Caco-2 (cell line): ENCODE results near the gene BATF3. TPM values are rescaled to one million over a fixed set of nuclear protein-coding genes. Genes with fewer than 3 reads are reported as not detected.

Experiments
- BruUV-seq: library from RNA; stranded (reverse); fragments of 400-500 nt; replicated peaks from 2 replicates; lab custom pipeline; 2021; lab: Mats Ljungman, UMichigan
- CTCF ChIA-PET: fragments of 300-600 bp; sonication (Branson Sonifier 250); formaldehyde crosslinking; loops from one replicate; lab custom pipeline; 2022; ENCODE audit warnings: antibody characterized with exemption; lab: Charles Lee
- POLR2A ChIA-PET: fragments of 300-600 bp; sonication (Branson Sonifier 250); formaldehyde crosslinking; loops from one replicate; lab custom pipeline; 2022; ENCODE audit warnings: antibody characterized with exemption; lab: Charles Lee
- DNase-seq, 2 experiments: peaks; one replicate each; pipeline versions ENCODE4 v3.0.0 to v3.0.0-alpha.2; 2020 to 2022
- H3K27me3 ChIP-seq: replicated peaks from 2 replicates; pipeline ENCODE4 v1.6.0; 2011; ENCODE audit warnings: low read length; ENCODE audit not compliant: control insufficient read depth, insufficient read depth
- H3K36me3 ChIP-seq: 2 replicates; pipeline ENCODE4 v1.5.1; 2011; ENCODE audit warnings: low read length; ENCODE audit not compliant: control insufficient read depth, insufficient read depth
- H3K4me1 ChIP-seq: fragments of 250-450 bp; sonication (Bioruptor Pico); 2 replicates; pipeline ENCODE4 v1.5.1; 2020; ENCODE audit warnings: mild to moderate bottlenecking
- H3K4me3 ChIP-seq: 2 replicates; pipeline ENCODE4 v1.5.1; 2011; ENCODE audit warnings: low read depth, mild to moderate bottlenecking, control low read depth, low read length
- H3K9me3 ChIP-seq: fragments of 250-450 bp; sonication (Bioruptor Pico); 2 replicates; pipeline ENCODE4 v1.5.1; 2020; ENCODE audit warnings: mild to moderate bottlenecking, moderate library complexity
- H3K27ac Mint-ChIP-seq: one replicate; pipeline ENCODE4 v1.8.0; 2022; ENCODE audit warnings: mixed read lengths; ENCODE audit not compliant: unreplicated experiment
- H3K27me3 Mint-ChIP-seq: one replicate; pipeline ENCODE4 v1.8.0; 2022; ENCODE audit warnings: mixed read lengths; ENCODE audit not compliant: insufficient read depth, unreplicated experiment
- H3K36me3 Mint-ChIP-seq: one replicate; pipeline ENCODE4 v1.8.0; 2022; ENCODE audit warnings: mild to moderate bottlenecking, mixed read lengths; ENCODE audit not compliant: insufficient read depth, unreplicated experiment
- H3K4me1 Mint-ChIP-seq: one replicate; pipeline ENCODE4 v1.8.0; 2022; ENCODE audit warnings: low read depth, mixed read lengths; ENCODE audit not compliant: unreplicated experiment
- H3K4me3 Mint-ChIP-seq: one replicate; pipeline ENCODE4 v1.8.0; 2022; ENCODE audit warnings: mild to moderate bottlenecking, moderate library complexity, mixed read lengths; ENCODE audit not compliant: unreplicated experiment
- H3K9me3 Mint-ChIP-seq: one replicate; pipeline ENCODE4 v1.8.0; 2022; ENCODE audit warnings: mixed read lengths; ENCODE audit not compliant: unreplicated experiment
- CTCF ChIP-seq, 2 experiments: fragments of 200-600 bp in 1 of 2; IDR thresholded peaks; 1 replicate in 1 of 2; 2 replicates in 1 of 2; pipeline versions ENCODE4 v1.5.1 to v1.8.0; 2011 to 2022; ENCODE audit warnings: antibody characterized with exemption in 1 of 2, control low read depth in 1 of 2, inconsistent platforms in 1 of 2, low read depth in 1 of 2, low read length in 1 of 2, mild to moderate bottlenecking in 1 of 2, moderate library complexity in 1 of 2; ENCODE audit not compliant: insufficient read depth in 1 of 2, severe bottlenecking in 1 of 2, unreplicated experiment in 1 of 2
- intact Hi-C: fragments of 100-400 bp; cut with micrococcal nuclease; formaldehyde crosslinking; loops from one replicate; pipeline ENCODE4 v1.10.0; 2022; ENCODE audit not compliant: unreplicated experiment
- total RNA-seq: library from RNA; stranded (reverse); gene quantifications from 2 replicates; pipeline ENCODE4 v1.2.3, GENCODE V29; 2022

BATF3 gene
- total RNA-seq, 1 experiment from 2014 or later, result 0.23 TPM

GRCh38 chr1:212648431-212648830 lies 51.2 kb downstream of the BATF3 start:
- Mint-ChIP-seq H3K4me1 (peaks cover 14% of the 10 kb centered on the region), H3K36me3 (no peaks in the 10 kb centered on the region), H3K27ac (no peak overlapping the region), H3K9me3 (no peaks in the 10 kb centered on the region), H3K4me3 (no peak overlapping the region), H3K27me3 (no peaks in the 10 kb centered on the region)
- no peaks in the 10 kb centered on the region for H3K27me3 ChIP-seq
- ChIA-PET POLR2A (no interaction called here), CTCF (no interaction called here)
- DNase-seq, result no peak
- intact Hi-C loops, result no loop called here
- H3K4me1 ChIP-seq, result peaks cover 11% of the 10 kb centered on the region
- no peak for TF ChIP-seq CTCF (IDR thresholded peaks at IDR 0.05; ENCODE audit: insufficient read depth in 1 of 2, low read depth in 1 of 2, low read length in 1 of 2, severe bottlenecking in 1 of 2, unreplicated experiment in 1 of 2)
- H3K36me3 ChIP-seq, result no peaks in the 10 kb centered on the region
- H3K9me3 ChIP-seq, result no peaks in the 10 kb centered on the region
- H3K4me3 ChIP-seq, result no peak overlapping the region
- no TSS peak for BruUV-seq

- no peaks in the 10 kb centered on the region for H3K27me3 ChIP-seq
- intact Hi-C loops, result no loop called here
- peaks cover 11% of the 10 kb centered on the region for H3K4me1 ChIP-seq
- BruUV-seq, result no TSS peak
- POLR2A ChIA-PET, result no interaction called here
- CTCF ChIA-PET, result no interaction called here
- H3K4me3 ChIP-seq, result no peak overlapping the region
- no peaks in the 10 kb centered on the region for H3K9me3 ChIP-seq
- Mint-ChIP-seq H3K27me3 (no peaks in the 10 kb centered on the region), H3K9me3 (no peaks in the 10 kb centered on the region), H3K4me3 (no peak overlapping the region), H3K4me1 (peaks cover 14% of the 10 kb centered on the region), H3K36me3 (no peaks in the 10 kb centered on the region), H3K27ac (no peak overlapping the region)
- no peaks in the 10 kb centered on the region for H3K36me3 ChIP-seq
- no peak for DNase-seq
- no peak for TF ChIP-seq CTCF (IDR thresholded peaks at IDR 0.05; ENCODE audit: insufficient read depth in 1 of 2, low read depth in 1 of 2, low read length in 1 of 2, severe bottlenecking in 1 of 2, unreplicated experiment in 1 of 2)
These were observed 52.6 kb downstream of the BATF3 start for GRCh38 chr1:212647004-212647403.

GRCh38 chr1:212646588-212646987 lies 53.1 kb downstream of the BATF3 start:
- peaks cover 14% of the 10 kb centered on the region for H3K4me1 Mint-ChIP-seq
- H3K27me3 Mint-ChIP-seq, result no peaks in the 10 kb centered on the region

More at GRCh38 chr1:212646588-212646987, 53.1 kb downstream of the BATF3 start:
- TF ChIP-seq CTCF (IDR thresholded peaks at IDR 0.05; ENCODE audit: insufficient read depth in 1 of 2, low read depth in 1 of 2, low read length in 1 of 2, severe bottlenecking in 1 of 2, unreplicated experiment in 1 of 2), result no peak
- no peaks in the 10 kb centered on the region for H3K27me3 ChIP-seq
- H3K36me3 Mint-ChIP-seq, result no peaks in the 10 kb centered on the region
- H3K4me1 ChIP-seq, result peaks cover 11% of the 10 kb centered on the region
- POLR2A ChIA-PET, result no interaction called here
- no peak overlapping the region for H3K4me3 Mint-ChIP-seq
- BruUV-seq, result no TSS peak
- intact Hi-C loops, result no loop called here
- no peaks in the 10 kb centered on the region for H3K9me3 ChIP-seq
- DNase-seq, result no peak
- CTCF ChIA-PET, result no interaction called here
- H3K36me3 ChIP-seq, result no peaks in the 10 kb centered on the region
- no peaks in the 10 kb centered on the region for H3K9me3 Mint-ChIP-seq
- H3K4me3 ChIP-seq, result no peak overlapping the region
- no peak overlapping the region for H3K27ac Mint-ChIP-seq
